Hepatocyte (in vitro differentiated cells): ENCODE measurements around the gene MYZAP. TPM values are rescaled to one million over a fixed set of nuclear protein-coding genes. Genes with fewer than 3 reads are reported as not detected.
A peak's percentile ranks its signal among the peaks of the same experiment; 100 is the strongest.

Source experiments
- DNase-seq: peaks from one replicate; pipeline ENCODE4 v3.0.0-alpha.2; 2016; ENCODE audit warnings: low spot score
- H2AFZ ChIP-seq: fragments of 200-600 bp; sonication (generic); 2 replicates; pipeline ENCODE4 v1.6.0; 2016; ENCODE audit warnings: antibody characterized with exemption, mild to moderate bottlenecking
- H3K27ac ChIP-seq: fragments of 200-600 bp; sonication (generic); 2 replicates; pipeline ENCODE4 v1.5.1; 2016; ENCODE audit warnings: mild to moderate bottlenecking
- H3K27me3 ChIP-seq: fragments of 200-600 bp; sonication (generic); 2 replicates; pipeline ENCODE4 v1.6.1; 2016
- H3K36me3 ChIP-seq: fragments of 200-600 bp; sonication (generic); replicated peaks from 2 replicates; pipeline ENCODE4 v1.5.1; 2016; ENCODE audit warnings: low read depth; ENCODE audit not compliant: insufficient read depth
- H3K4me1 ChIP-seq: fragments of 200-600 bp; sonication (generic); 2 replicates; pipeline ENCODE4 v1.5.1; 2016; ENCODE audit warnings: mild to moderate bottlenecking, moderate library complexity; ENCODE audit not compliant: insufficient read depth
- H3K4me2 ChIP-seq: fragments of 200-600 bp; sonication (generic); 2 replicates; pipeline ENCODE4 v1.6.0; 2016
- H3K4me3 ChIP-seq: fragments of 200-600 bp; sonication (generic); 2 replicates; pipeline ENCODE4 v1.5.1; 2016; ENCODE audit warnings: mild to moderate bottlenecking
- H3K79me2 ChIP-seq: fragments of 200-600 bp; sonication (generic); 2 replicates; pipeline ENCODE4 v1.6.0; 2017; ENCODE audit warnings: mild to moderate bottlenecking
- H3K9me2 ChIP-seq: fragments of 200-600 bp; sonication (generic); replicated peaks from 2 replicates; pipeline ENCODE4 v1.6.0; 2017; ENCODE audit warnings: mild to moderate bottlenecking; ENCODE audit not compliant: insufficient read depth
- H3K9me3 ChIP-seq: fragments of 200-600 bp; sonication (generic); 2 replicates; pipeline ENCODE4 v1.5.1; 2016; ENCODE audit warnings: low read depth, mild to moderate bottlenecking
- H4K20me1 ChIP-seq: fragments of 200-600 bp; sonication (generic); 2 replicates; pipeline ENCODE4 v1.6.0; 2016; ENCODE audit warnings: mild to moderate bottlenecking; ENCODE audit not compliant: insufficient read depth, poor library complexity, severe bottlenecking
- EZH2 ChIP-seq: fragments of 200-600 bp; sonication (generic); IDR thresholded peaks from 2 replicates; pipeline ENCODE4 v1.6.1; 2016; ENCODE audit warnings: antibody characterized with exemption, mild to moderate bottlenecking, borderline replicate concordance
- EZH2phosphoT487 ChIP-seq: fragments of 200-600 bp; sonication (generic); IDR thresholded peaks from one replicate; pipeline ENCODE4 v1.6.1; 2018; ENCODE audit warnings: antibody characterized with exemption, mild to moderate bottlenecking, low read depth, moderate library complexity; ENCODE audit not compliant: unreplicated experiment, severe bottlenecking
- WGBS: methylation state at CpG from one replicate; pipeline ENCODE4 v1.1.6; 2016; ENCODE audit warnings: low lambda C conversion rate; ENCODE audit errors: missing lambda C conversion rate; 5-methylcytosine and 5-hydroxymethylcytosine counted together
- polyA plus RNA-seq: library from polyadenylated mRNA; unstranded; fragments of >200 nt; fragmentation: Nextera tagmentation; extraction: Ambion mirVana; gene quantifications from 2 replicates; pipeline ENCODE4 v1.2.1, GENCODE V29; 2016
- total RNA-seq: library from RNA; depleted of rRNA; stranded (reverse); fragments of >200 nt; gene quantifications from 2 replicates; pipeline ENCODE4 v1.2.3, GENCODE V29; 2014
- TF ChIP-seq, protein P1 (sequence below): fragments of 200-600 bp; sonication (generic); IDR thresholded peaks from 2 replicates; pipeline ENCODE4 v1.5.1; 2016; ENCODE audit warnings: antibody characterized with exemption, mild to moderate bottlenecking; ENCODE audit not compliant: poor library complexity

The MYZAP gene
- total and polyA plus RNA-seq, 2 experiments from 2014 or later: 12.0 to 15.5 TPM

DNA sequence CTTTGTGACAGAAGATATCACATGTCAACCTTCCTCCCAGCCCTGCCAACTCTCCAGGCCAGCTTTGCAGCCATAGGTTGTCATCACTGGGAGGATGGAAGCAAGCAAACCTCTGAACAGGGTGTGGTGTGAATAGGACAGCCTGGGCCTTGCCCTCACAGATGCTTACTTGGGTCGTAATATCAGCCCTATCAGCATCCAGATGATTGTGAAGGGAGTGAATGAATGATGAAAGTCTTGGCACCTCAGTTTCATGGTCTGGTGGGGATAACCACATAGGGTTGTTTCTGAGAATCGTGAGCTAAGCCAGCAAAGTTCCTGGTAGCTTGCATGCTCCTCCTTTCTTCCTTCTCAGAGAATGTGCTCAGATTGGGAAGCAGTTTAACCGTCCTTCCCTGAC lies 59.7 kb downstream of the MYZAP start:
- Histone ChIP-seq H4K20me1 (no peaks in the 10 kb centered on the region), H3K27ac (no peak overlapping the region), H3K4me3 (no peak overlapping the region), H3K79me2 (peaks cover 2% of the 10 kb centered on the region), H3K27me3 (no peaks in the 10 kb centered on the region), H3K9me2 (no peaks in the 10 kb centered on the region), H2AFZ (no peak overlapping the region), H3K4me1 (peaks cover 10% of the 10 kb centered on the region), H3K36me3 (no peaks in the 10 kb centered on the region), H3K4me2 (no peak overlapping the region), H3K9me3 (no peaks in the 10 kb centered on the region)
- no peak for DNase-seq
- WGBS: 97% methylated on average over 3 of the region's 3 CpGs
- no peak for TF ChIP-seq EZH2phosphoT487
- TF ChIP-seq EZH2: no peak
- TF ChIP-seq, protein P1, sequence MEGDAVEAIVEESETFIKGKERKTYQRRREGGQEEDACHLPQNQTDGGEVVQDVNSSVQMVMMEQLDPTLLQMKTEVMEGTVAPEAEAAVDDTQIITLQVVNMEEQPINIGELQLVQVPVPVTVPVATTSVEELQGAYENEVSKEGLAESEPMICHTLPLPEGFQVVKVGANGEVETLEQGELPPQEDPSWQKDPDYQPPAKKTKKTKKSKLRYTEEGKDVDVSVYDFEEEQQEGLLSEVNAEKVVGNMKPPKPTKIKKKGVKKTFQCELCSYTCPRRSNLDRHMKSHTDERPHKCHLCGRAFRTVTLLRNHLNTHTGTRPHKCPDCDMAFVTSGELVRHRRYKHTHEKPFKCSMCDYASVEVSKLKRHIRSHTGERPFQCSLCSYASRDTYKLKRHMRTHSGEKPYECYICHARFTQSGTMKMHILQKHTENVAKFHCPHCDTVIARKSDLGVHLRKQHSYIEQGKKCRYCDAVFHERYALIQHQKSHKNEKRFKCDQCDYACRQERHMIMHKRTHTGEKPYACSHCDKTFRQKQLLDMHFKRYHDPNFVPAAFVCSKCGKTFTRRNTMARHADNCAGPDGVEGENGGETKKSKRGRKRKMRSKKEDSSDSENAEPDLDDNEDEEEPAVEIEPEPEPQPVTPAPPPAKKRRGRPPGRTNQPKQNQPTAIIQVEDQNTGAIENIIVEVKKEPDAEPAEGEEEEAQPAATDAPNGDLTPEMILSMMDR: no peak

DNA sequence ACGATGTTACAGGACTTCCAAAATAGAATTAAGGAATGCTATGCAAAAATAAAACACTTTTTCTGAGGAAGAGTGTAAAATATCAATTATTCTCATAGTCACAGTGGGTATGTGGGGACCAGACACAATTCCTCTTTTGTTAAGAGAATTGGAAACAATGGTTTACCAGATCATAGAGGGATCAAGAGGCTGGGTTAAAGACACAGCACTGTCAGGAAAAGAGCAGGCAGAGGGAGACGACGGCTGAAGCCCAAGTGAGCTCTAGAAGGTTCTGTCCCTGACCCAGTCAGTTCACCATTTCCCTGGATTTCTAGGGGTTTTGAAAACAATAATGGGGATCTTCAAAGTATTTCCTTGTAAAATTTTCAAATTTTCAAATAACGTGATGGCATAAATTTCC lies 60.8 kb downstream of the MYZAP start:
- no peak for DNase-seq
- H3K9me3 ChIP-seq: no peaks in the 10 kb centered on the region
- no peaks in the 10 kb centered on the region for H3K9me2 ChIP-seq
- peaks cover 2% of the 10 kb centered on the region for H3K79me2 ChIP-seq
- no peak overlapping the region for H3K4me2 ChIP-seq
- no peak overlapping the region for H2AFZ ChIP-seq
- no peaks in the 10 kb centered on the region for H3K36me3 ChIP-seq
- TF ChIP-seq, protein P1: no peak
- H3K27me3 ChIP-seq: no peaks in the 10 kb centered on the region
- peaks cover 5% of the 10 kb centered on the region for H3K4me1 ChIP-seq
- no peak overlapping the region for H3K4me3 ChIP-seq
- no peak overlapping the region for H3K27ac ChIP-seq
- no peaks in the 10 kb centered on the region for H4K20me1 ChIP-seq
- WGBS: 84% methylated on average over 4 of the region's 4 CpGs

DNA sequence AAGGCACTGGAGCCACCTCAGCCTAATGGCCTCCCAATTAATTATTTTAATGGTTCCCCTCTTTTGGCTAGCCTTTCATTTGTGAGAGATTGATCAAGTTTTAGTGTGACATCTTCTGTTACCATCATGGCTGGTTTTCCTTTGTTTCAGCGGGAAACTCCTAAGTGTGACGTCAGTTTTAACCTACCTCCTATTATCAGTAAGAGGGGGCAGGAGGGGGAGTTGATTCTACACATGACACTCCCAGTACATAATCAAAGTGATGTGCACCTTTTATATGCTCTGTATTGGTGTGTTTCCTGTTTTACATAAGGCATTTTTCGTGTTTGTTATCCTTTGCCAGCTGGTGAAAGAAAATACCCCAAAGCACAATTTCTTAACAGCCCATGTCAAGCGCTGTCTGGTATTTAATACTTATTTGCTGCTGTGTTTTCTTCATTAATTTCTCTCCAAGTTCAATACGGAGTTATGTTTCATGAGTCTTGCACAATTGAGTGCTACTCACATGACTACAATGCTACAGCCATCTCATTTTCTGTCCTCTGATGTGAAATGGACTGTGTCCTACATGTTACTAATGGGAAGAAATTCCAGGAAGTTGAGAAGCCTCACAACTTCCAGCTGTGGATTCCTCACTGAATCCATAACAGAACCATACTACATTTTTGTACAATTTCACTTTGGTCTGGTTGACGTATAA lies 62.6 kb downstream of the MYZAP start:
- no peaks in the 10 kb centered on the region for H4K20me1 ChIP-seq
- WGBS: 77% methylated on average over 6 of the region's 6 CpGs
- H3K9me3 ChIP-seq: no peaks in the 10 kb centered on the region
- H3K36me3 ChIP-seq: no peaks in the 10 kb centered on the region
- H3K4me2 ChIP-seq: no peak overlapping the region
- H3K9me2 ChIP-seq: no peaks in the 10 kb centered on the region
- TF ChIP-seq EZH2: no peak
- no peak for TF ChIP-seq EZH2phosphoT487
- TF ChIP-seq, protein P1: no peak
- H3K4me1 ChIP-seq: peaks cover 3% of the 10 kb centered on the region
- H3K79me2 ChIP-seq: no peaks in the 10 kb centered on the region
- peak overlapping the region; percentile 2 for H2AFZ ChIP-seq
- peak overlapping the region; percentile 44 for H3K27ac ChIP-seq
- H3K27me3 ChIP-seq: no peaks in the 10 kb centered on the region
- no peak overlapping the region for H3K4me3 ChIP-seq
- peak; percentile 34 for DNase-seq

DNA sequence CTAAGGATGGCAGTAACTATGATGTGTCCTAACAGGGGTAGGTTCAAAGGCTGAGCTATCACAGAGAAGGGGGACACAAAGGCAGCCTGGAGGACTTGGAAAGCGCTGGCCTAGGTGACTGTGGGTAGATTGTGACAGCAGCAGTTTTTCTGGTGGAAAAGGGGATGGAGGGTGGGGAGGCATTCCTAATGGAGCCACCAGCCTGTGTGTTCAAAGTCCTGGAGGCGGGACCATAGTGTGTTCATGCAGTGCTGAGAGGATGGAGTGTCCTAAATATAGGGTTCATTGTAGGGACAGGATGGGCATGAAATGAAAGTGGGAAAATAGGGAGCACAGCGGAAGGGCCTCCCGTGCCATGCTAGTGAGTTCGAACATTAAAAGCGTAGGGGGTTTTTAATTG lies 63.3 kb downstream of the MYZAP start:
- 80% methylated on average over 6 of the region's 6 CpGs for WGBS
- Histone ChIP-seq H3K27me3 (no peaks in the 10 kb centered on the region), H3K9me3 (no peaks in the 10 kb centered on the region), H3K4me2 (no peak overlapping the region), H4K20me1 (no peaks in the 10 kb centered on the region), H3K4me3 (no peak overlapping the region), H3K27ac (peak overlapping the region; percentile 44), H3K79me2 (no peaks in the 10 kb centered on the region), H3K36me3 (no peaks in the 10 kb centered on the region), H2AFZ (no peak overlapping the region), H3K4me1 (peaks cover 3% of the 10 kb centered on the region), H3K9me2 (no peaks in the 10 kb centered on the region)
- DNase-seq: no peak
- TF ChIP-seq, protein P1: no peak
- TF ChIP-seq EZH2: no peak
- no peak for TF ChIP-seq EZH2phosphoT487
